Hepatocyte (in vitro differentiated cells): ENCODE results near the gene PABPN1L. TPM values are rescaled to one million over a fixed set of nuclear protein-coding genes. Genes with fewer than 3 reads are reported as not detected.

Experiments used
- DNase-seq: peaks from one replicate; pipeline ENCODE4 v3.0.0-alpha.2; 2016; ENCODE audit warnings: low spot score
- H2AFZ ChIP-seq: fragments of 200-600 bp; sonication (generic); 2 replicates; pipeline ENCODE4 v1.6.0; 2016; ENCODE audit warnings: antibody characterized with exemption, mild to moderate bottlenecking
- H3K27ac ChIP-seq: fragments of 200-600 bp; sonication (generic); 2 replicates; pipeline ENCODE4 v1.5.1; 2016; ENCODE audit warnings: mild to moderate bottlenecking
- H3K27me3 ChIP-seq: fragments of 200-600 bp; sonication (generic); 2 replicates; pipeline ENCODE4 v1.6.1; 2016
- H3K36me3 ChIP-seq: fragments of 200-600 bp; sonication (generic); replicated peaks from 2 replicates; pipeline ENCODE4 v1.5.1; 2016; ENCODE audit warnings: low read depth; ENCODE audit not compliant: insufficient read depth
- H3K4me1 ChIP-seq: fragments of 200-600 bp; sonication (generic); 2 replicates; pipeline ENCODE4 v1.5.1; 2016; ENCODE audit warnings: mild to moderate bottlenecking, moderate library complexity; ENCODE audit not compliant: insufficient read depth
- H3K4me2 ChIP-seq: fragments of 200-600 bp; sonication (generic); 2 replicates; pipeline ENCODE4 v1.6.0; 2016
- H3K4me3 ChIP-seq: fragments of 200-600 bp; sonication (generic); 2 replicates; pipeline ENCODE4 v1.5.1; 2016; ENCODE audit warnings: mild to moderate bottlenecking
- H3K79me2 ChIP-seq: fragments of 200-600 bp; sonication (generic); 2 replicates; pipeline ENCODE4 v1.6.0; 2017; ENCODE audit warnings: mild to moderate bottlenecking
- H3K9me2 ChIP-seq: fragments of 200-600 bp; sonication (generic); replicated peaks from 2 replicates; pipeline ENCODE4 v1.6.0; 2017; ENCODE audit warnings: mild to moderate bottlenecking; ENCODE audit not compliant: insufficient read depth
- H3K9me3 ChIP-seq: fragments of 200-600 bp; sonication (generic); 2 replicates; pipeline ENCODE4 v1.5.1; 2016; ENCODE audit warnings: low read depth, mild to moderate bottlenecking
- H4K20me1 ChIP-seq: fragments of 200-600 bp; sonication (generic); 2 replicates; pipeline ENCODE4 v1.6.0; 2016; ENCODE audit warnings: mild to moderate bottlenecking; ENCODE audit not compliant: insufficient read depth, poor library complexity, severe bottlenecking
- EZH2 ChIP-seq: fragments of 200-600 bp; sonication (generic); IDR thresholded peaks from 2 replicates; pipeline ENCODE4 v1.6.1; 2016; ENCODE audit warnings: antibody characterized with exemption, mild to moderate bottlenecking, borderline replicate concordance
- EZH2phosphoT487 ChIP-seq: fragments of 200-600 bp; sonication (generic); IDR thresholded peaks from one replicate; pipeline ENCODE4 v1.6.1; 2018; ENCODE audit warnings: antibody characterized with exemption, mild to moderate bottlenecking, low read depth, moderate library complexity; ENCODE audit not compliant: unreplicated experiment, severe bottlenecking
- WGBS: methylation state at CpG from one replicate; pipeline ENCODE4 v1.1.6; 2016; ENCODE audit warnings: low lambda C conversion rate; ENCODE audit errors: missing lambda C conversion rate; 5-methylcytosine and 5-hydroxymethylcytosine counted together
- polyA plus RNA-seq: library from polyadenylated mRNA; unstranded; fragments of >200 nt; fragmentation: Nextera tagmentation; extraction: Ambion mirVana; gene quantifications from 2 replicates; pipeline ENCODE4 v1.2.1, GENCODE V29; 2016
- total RNA-seq: library from RNA; depleted of rRNA; stranded (reverse); fragments of >200 nt; gene quantifications from 2 replicates; pipeline ENCODE4 v1.2.3, GENCODE V29; 2014
- TF ChIP-seq, protein P1 (sequence below): fragments of 200-600 bp; sonication (generic); IDR thresholded peaks from 2 replicates; pipeline ENCODE4 v1.5.1; 2016; ENCODE audit warnings: antibody characterized with exemption, mild to moderate bottlenecking; ENCODE audit not compliant: poor library complexity

PABPN1L gene
- total and polyA plus RNA-seq, 2 experiments from 2014 or later = not detected

DNA sequence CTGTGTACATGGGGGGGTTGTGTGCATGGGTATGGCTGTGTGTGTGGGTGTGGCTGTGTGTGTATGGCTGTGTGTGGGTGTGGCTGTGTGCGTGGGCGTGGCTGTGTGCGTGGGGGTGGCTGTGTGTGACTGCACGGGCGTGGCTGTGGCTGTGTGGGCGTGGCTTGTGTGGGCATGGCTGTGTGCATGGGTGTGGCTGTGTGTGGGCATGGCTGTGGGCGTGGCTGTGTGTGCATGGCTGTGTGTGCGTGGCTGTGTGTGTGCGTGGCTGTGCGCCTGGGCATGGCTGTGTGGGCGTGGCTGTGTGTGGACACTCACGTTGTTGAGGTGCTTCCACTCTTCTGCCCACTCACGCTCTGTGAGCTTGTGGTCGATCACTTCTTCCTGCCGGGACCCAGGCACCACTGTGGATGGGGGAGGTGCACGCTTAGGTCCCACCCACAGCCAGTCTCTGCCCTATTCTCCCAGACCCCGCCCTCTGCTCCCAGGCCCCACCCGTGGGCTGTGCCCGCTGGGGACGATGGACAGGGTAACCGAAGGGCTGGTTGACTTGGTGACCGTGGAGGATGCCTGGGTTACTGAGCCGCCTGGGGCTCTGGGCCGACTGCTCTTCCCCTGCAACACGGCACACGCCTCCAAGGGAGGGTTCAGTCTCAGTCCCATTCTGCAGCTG, 16.0 kb upstream of the PABPN1L start:
- no peak overlapping the region for H3K27ac ChIP-seq
- H3K4me3 ChIP-seq = no peak overlapping the region
- H3K4me1 ChIP-seq = peaks cover 11% of the 10 kb centered on the region
- no peaks in the 10 kb centered on the region for H4K20me1 ChIP-seq
- no peaks in the 10 kb centered on the region for H3K79me2 ChIP-seq
- TF ChIP-seq EZH2phosphoT487 (no peak), EZH2 (no peak)
- TF ChIP-seq, protein P1, sequence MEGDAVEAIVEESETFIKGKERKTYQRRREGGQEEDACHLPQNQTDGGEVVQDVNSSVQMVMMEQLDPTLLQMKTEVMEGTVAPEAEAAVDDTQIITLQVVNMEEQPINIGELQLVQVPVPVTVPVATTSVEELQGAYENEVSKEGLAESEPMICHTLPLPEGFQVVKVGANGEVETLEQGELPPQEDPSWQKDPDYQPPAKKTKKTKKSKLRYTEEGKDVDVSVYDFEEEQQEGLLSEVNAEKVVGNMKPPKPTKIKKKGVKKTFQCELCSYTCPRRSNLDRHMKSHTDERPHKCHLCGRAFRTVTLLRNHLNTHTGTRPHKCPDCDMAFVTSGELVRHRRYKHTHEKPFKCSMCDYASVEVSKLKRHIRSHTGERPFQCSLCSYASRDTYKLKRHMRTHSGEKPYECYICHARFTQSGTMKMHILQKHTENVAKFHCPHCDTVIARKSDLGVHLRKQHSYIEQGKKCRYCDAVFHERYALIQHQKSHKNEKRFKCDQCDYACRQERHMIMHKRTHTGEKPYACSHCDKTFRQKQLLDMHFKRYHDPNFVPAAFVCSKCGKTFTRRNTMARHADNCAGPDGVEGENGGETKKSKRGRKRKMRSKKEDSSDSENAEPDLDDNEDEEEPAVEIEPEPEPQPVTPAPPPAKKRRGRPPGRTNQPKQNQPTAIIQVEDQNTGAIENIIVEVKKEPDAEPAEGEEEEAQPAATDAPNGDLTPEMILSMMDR = no peak
- H2AFZ ChIP-seq = no peak overlapping the region
- no peaks in the 10 kb centered on the region for H3K36me3 ChIP-seq
- DNase-seq = no peak
- no peak overlapping the region for H3K4me2 ChIP-seq
- H3K9me2 ChIP-seq = no peaks in the 10 kb centered on the region
- H3K9me3 ChIP-seq = no peaks in the 10 kb centered on the region
- H3K27me3 ChIP-seq = no peaks in the 10 kb centered on the region
- WGBS = 95% methylated on average over 22 of the region's 26 CpGs

DNA sequence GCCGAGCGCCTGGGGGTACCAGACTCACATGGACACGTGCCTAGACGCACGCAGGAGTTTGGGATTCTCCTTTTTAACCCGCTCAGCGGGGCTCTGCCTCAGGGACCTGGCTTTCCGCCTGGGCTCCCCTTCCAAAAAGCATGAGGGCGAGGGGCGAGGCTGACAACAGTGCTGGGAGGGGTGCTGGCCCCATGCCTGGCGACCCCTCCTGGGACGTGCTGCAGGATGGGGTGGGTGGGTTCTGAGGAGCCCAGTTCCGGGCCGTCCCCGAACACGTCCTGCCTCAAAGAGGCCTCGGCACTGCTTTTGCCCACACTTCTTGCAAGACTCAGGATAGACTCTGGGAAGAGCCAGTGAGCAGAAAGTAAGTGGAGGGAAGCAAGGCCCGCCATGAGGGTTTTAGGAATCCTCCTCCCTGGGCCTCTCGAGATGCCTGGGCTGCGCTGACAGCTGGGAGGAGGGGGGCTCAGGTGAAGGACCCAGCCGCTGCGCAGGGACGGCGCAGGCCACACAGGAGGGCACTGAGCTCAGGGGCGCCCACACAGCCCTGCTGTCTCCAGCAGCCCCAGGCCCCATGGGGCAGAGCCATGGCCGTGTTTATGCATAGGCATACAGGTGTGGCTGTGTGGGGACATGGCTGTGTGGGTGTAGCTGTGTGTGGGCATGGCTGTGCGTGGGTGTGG, 15.4 kb upstream of the PABPN1L start:
- Histone ChIP-seq H3K4me2 (no peak overlapping the region), H4K20me1 (no peaks in the 10 kb centered on the region), H3K9me2 (no peaks in the 10 kb centered on the region), H3K4me3 (no peak overlapping the region), H3K4me1 (peaks cover 8% of the 10 kb centered on the region), H3K27ac (no peak overlapping the region), H2AFZ (no peak overlapping the region), H3K36me3 (no peaks in the 10 kb centered on the region), H3K9me3 (no peaks in the 10 kb centered on the region), H3K27me3 (no peaks in the 10 kb centered on the region), H3K79me2 (no peaks in the 10 kb centered on the region)
- WGBS = 96% methylated on average over 27 of the region's 27 CpGs
- DNase-seq = no peak
- no peak for TF ChIP-seq EZH2phosphoT487
- no peak for TF ChIP-seq EZH2
- TF ChIP-seq, protein P1 = no peak

DNA sequence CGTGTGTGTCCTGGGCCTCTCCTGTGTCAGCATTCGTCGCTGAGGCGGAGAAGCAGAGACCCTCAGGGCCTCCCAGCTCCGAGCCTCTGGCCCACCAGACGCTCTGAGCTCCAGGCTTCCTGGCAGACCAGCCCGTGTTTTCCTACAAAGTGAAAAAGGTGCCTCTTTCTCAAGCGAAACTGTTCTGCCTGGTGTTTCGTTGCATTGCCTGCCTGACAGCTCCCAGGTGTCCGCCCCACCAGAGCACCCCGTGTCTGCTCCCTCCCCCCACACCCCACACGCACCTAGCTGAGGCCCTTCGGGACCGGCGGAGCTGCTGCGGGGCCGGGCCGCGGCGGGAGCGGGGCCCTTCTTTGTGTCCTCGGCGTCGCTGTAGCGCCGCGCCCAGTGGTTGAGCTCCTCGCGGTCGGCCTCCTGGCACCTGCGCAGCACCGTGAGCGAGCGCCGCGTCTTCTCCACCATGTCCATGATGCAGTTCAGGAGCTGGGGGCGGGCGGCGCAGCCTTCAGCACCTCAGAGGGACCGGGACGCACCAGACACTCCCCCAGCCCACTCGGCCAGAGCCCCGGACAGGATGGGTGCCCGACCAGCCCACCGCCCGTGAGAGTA, 14.7 kb upstream of the PABPN1L start:
- no peaks in the 10 kb centered on the region for H3K79me2 ChIP-seq
- TF ChIP-seq, protein P1 = no peak
- TF ChIP-seq EZH2phosphoT487 (no peak), EZH2 (no peak)
- H3K4me3 ChIP-seq = no peak overlapping the region
- H3K9me2 ChIP-seq = no peaks in the 10 kb centered on the region
- H4K20me1 ChIP-seq = no peaks in the 10 kb centered on the region
- no peaks in the 10 kb centered on the region for H3K36me3 ChIP-seq
- H3K4me1 ChIP-seq = peaks cover 8% of the 10 kb centered on the region
- no peak for DNase-seq
- no peak overlapping the region for H2AFZ ChIP-seq
- 81% methylated on average over 33 of the region's 46 CpGs for WGBS
- H3K4me2 ChIP-seq = peak overlapping the region; percentile 29
- no peaks in the 10 kb centered on the region for H3K27me3 ChIP-seq
- H3K27ac ChIP-seq = no peak overlapping the region
- no peaks in the 10 kb centered on the region for H3K9me3 ChIP-seq
